ENCODE measurements around the gene ROR1. TPM values are rescaled to one million over a fixed set of nuclear protein-coding genes. Genes with fewer than 3 reads are reported as not detected.

Gene ROR1
- total RNA-seq, 2 donors from 2014 or later = 12.9 to 40.8 TPM

DNA sequence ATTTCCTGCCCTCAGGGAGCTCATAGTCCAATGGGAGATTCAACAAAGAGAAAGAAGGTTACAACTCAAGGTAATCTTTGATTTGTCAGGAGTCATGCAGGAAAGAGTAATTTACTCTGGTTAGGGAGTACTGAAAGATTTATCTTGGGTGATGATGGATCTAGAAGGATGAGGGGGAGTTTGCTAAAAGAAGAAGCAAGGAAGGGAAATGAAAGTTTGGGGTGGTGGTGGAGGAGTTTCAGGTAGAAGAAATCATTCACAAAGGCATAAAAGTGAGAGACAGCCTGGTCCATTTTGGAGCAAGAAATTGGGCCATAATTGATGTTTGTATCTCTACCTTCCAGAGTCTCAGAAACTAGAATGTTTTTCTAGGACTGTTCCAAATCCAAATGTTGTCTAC, 116.7 kb downstream of the ROR1 start:
- Histone ChIP-seq H3K9me3 (no peaks in the 10 kb centered on the region), H3K4me1 (peaks cover 0 to 16% of the 10 kb centered on the region in 2 donors), H3K27ac (no peak overlapping the region), H3K36me3 (no peaks in the 10 kb centered on the region), H3K4me3 (no peak overlapping the region), H3K27me3 (no peaks in the 10 kb centered on the region)
- TF ChIP-seq, protein P1, sequence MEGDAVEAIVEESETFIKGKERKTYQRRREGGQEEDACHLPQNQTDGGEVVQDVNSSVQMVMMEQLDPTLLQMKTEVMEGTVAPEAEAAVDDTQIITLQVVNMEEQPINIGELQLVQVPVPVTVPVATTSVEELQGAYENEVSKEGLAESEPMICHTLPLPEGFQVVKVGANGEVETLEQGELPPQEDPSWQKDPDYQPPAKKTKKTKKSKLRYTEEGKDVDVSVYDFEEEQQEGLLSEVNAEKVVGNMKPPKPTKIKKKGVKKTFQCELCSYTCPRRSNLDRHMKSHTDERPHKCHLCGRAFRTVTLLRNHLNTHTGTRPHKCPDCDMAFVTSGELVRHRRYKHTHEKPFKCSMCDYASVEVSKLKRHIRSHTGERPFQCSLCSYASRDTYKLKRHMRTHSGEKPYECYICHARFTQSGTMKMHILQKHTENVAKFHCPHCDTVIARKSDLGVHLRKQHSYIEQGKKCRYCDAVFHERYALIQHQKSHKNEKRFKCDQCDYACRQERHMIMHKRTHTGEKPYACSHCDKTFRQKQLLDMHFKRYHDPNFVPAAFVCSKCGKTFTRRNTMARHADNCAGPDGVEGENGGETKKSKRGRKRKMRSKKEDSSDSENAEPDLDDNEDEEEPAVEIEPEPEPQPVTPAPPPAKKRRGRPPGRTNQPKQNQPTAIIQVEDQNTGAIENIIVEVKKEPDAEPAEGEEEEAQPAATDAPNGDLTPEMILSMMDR (IDR thresholded peaks at IDR 0.05) = no peak
- no peak for DNase-seq (ENCODE audit: low spot score)

DNA sequence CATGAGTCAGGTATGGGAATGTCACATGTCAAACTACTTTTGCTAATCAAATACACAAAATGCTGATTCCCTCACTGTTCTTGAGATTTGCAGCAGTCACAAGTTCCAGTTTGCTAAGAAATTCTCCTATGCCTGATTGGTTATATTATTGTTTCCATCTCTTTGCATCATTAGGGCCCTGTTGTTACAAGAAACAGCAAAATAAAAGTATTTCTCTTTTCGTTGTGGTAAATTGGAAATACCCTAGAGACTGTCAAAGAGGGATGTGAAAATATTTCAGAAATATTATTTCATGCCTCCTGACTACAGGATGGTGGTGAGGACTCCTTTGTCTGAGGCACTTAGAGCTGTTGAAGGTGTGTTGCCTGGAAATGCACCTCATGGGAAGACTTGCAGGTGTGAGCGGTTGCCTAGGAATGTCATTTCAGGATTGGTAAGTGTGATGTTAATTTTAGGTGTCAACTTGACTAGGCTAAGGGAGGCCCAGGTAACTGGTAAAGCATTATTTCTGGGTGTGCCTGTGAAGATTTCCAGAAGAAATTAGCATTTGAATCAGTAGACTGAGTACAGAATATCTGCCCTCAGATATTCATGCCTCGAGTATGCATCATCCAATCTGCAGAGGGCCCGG, 117.4 kb downstream of the ROR1 start:
- Histone ChIP-seq H3K27ac (no peak overlapping the region), H3K9me3 (no peaks in the 10 kb centered on the region), H3K4me3 (no peak overlapping the region), H3K4me1 (peaks cover 0 to 16% of the 10 kb centered on the region in 2 donors), H3K27me3 (no peaks in the 10 kb centered on the region), H3K36me3 (no peaks in the 10 kb centered on the region)
- DNase-seq (ENCODE audit: low spot score) = no peak
- TF ChIP-seq, protein P1 (IDR thresholded peaks at IDR 0.05) = no peak

DNA sequence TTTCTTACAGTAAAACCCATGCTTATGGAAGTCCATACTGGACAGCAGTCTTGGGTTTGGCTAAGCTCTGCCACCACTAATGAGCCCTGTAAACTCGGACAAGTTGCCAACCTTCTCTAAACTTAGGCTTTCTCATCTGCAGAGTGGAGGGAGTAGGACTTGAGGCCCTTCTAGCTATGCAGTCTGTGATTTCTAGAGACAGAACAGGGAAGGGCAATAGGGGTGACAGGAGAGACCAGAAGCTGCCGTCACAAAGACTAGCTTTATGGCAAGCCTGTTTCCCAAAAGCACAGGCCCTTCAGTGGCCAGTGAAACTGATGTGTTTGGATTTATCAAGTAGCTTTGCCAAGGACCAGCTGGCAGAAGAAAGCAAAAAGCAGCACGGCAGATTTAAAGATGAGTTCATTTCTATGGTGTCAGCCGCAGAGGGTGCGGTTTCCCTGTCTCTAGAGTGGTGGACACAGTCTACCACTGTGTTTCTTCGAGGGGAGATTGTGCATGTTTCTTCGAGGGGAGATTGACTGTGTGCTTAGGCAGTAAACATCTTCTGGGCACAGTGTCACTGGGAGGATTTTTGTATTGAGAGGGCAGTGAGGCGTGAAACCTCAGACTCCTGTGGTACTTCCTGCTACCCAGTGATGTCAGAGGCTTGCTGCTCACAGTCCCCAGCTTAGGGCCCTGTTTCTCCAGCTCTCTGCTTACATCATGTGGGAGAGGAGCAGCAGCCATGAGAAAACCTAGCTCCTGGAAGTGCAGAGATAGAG, 119.0 kb downstream of the ROR1 start:
- DNase-seq (ENCODE audit: low spot score) = no peak
- H3K4me1 ChIP-seq = peaks cover 0 to 16% of the 10 kb centered on the region in 2 donors
- no peaks in the 10 kb centered on the region for H3K36me3 ChIP-seq
- peak overlapping the region; percentile 36 to 60 for H3K27ac ChIP-seq
- no peak overlapping the region for H3K4me3 ChIP-seq
- H3K9me3 ChIP-seq = no peaks in the 10 kb centered on the region
- TF ChIP-seq, protein P1 (IDR thresholded peaks at IDR 0.05) = no peak
- H3K27me3 ChIP-seq = no peaks in the 10 kb centered on the region

DNA sequence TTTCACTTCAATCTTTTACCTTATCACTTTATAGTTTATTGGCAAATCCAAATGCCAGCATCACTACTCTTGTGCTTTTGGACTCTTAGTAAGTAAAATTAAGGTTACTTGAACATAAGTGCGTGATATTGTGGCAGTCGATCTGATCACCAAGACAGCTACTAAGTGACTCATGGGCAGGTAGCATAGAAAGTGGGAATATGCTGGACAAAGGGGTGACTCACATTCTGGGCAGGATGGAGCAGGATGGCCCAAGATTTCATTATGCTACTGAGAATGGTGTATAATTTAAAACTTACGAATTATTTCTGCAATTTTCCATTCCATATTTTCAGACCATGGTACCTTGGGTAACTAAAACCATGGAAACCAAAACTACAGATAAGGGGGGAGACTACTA, 120.2 kb downstream of the ROR1 start:
- peaks cover 0 to 16% of the 10 kb centered on the region in 2 donors for H3K4me1 ChIP-seq
- no peak overlapping the region for H3K4me3 ChIP-seq
- TF ChIP-seq, protein P1 (IDR thresholded peaks at IDR 0.05) = no peak
- no peaks in the 10 kb centered on the region for H3K9me3 ChIP-seq
- no peaks in the 10 kb centered on the region for H3K27me3 ChIP-seq
- no peak overlapping the region for H3K27ac ChIP-seq
- no peaks in the 10 kb centered on the region for H3K36me3 ChIP-seq
- DNase-seq (ENCODE audit: low spot score) = no peak

DNA sequence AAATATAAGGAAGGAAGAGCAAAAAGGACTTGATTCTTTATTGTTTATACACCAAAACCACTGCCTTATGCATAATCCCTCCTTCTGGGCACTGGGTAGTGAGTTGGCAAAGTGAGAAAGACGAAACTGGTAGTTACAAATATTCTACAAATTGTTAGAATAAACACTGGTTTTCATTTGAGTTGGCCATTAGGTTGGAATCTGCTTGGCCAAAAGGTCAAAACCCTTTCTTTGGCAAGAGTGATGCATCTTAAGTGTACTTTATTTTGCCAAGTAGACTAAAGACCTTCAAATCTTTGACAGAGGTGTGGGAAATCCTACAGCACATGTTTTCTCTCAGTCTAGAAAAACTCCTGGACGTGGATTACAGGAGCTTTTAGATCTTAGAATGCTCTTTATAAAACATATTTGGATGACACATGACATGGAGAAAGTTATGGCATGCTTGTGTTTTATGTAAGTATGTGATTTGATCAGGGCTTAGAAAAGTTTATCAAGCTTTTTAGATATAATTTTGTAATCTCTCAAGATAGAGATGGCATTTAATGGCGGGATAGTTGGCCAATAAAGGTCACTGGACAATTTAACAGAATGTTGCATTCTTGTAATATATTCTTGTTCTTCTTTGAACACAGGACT, 120.9 kb downstream of the ROR1 start:
- no peak for DNase-seq (ENCODE audit: low spot score)
- H3K36me3 ChIP-seq = no peaks in the 10 kb centered on the region
- H3K4me1 ChIP-seq = peaks cover 0 to 16% of the 10 kb centered on the region in 2 donors
- H3K9me3 ChIP-seq = no peaks in the 10 kb centered on the region
- no peaks in the 10 kb centered on the region for H3K27me3 ChIP-seq
- TF ChIP-seq, protein P1 (IDR thresholded peaks at IDR 0.05) = no peak
- no peak overlapping the region for H3K27ac ChIP-seq
- H3K4me3 ChIP-seq = no peak overlapping the region

All from right atrium auricular region (tissue), 2 donors.